GM18498 (cell line): Measurements from ENCODE around the gene GSAP.

ENCODE experiments used
- ATAC-seq: cut with Tn5 transposase; IDR thresholded peaks from one replicate; pipeline ENCODE4 v1.9.1; 2021; ENCODE audit warnings: mild to moderate bottlenecking, moderate library complexity; ENCODE audit not compliant: unreplicated experiment

Gene GSAP

GRCh38 chr7:77409739-77410547 is 6.2 kb downstream of the GSAP start:
- no peak for ATAC-seq

- ATAC-seq = no peak
Observed at GRCh38 chr7:77409005-77409738, 7.0 kb downstream of the GSAP start.

GRCh38 chr7:77407906-77408305 is 8.2 kb downstream of the GSAP start:
- no peak for ATAC-seq

- ATAC-seq = no peak
Observed at GRCh38 chr7:77406421-77406820, 9.7 kb downstream of the GSAP start.

- no peak for ATAC-seq
Observed at GRCh38 chr7:77404641-77405040, 11.5 kb downstream of the GSAP start.

- ATAC-seq = no peak
Observed at GRCh38 chr7:77403957-77404356, 12.2 kb downstream of the GSAP start.

- no peak for ATAC-seq
Observed at GRCh38 chr7:77402818-77403217, 13.3 kb downstream of the GSAP start.

- ATAC-seq = no peak
Observed at GRCh38 chr7:77401002-77401401, 15.1 kb downstream of the GSAP start.

- no peak for ATAC-seq
Observed at GRCh38 chr7:77399816-77400215, 16.3 kb downstream of the GSAP start.

GRCh38 chr7:77396894-77397547 is 19.1 kb downstream of the GSAP start:
- no peak for ATAC-seq

GRCh38 chr7:77395626-77396025 is 20.5 kb downstream of the GSAP start:
- ATAC-seq = no peak

- no peak for ATAC-seq
Observed at GRCh38 chr7:77393954-77394353, 22.2 kb downstream of the GSAP start.

- ATAC-seq = peak; percentile 87
Observed at GRCh38 chr7:77393261-77393660, 22.9 kb downstream of the GSAP start.

GRCh38 chr7:77391230-77391629 is 24.9 kb downstream of the GSAP start:
- ATAC-seq = peak; percentile 52

GRCh38 chr7:77388055-77388641 is 28.0 kb downstream of the GSAP start:
- no peak for ATAC-seq

- ATAC-seq = no peak
Observed at GRCh38 chr7:77386165-77386822, 29.9 kb downstream of the GSAP start.

- ATAC-seq = no peak
Observed at GRCh38 chr7:77383333-77383740, 32.8 kb downstream of the GSAP start.

- ATAC-seq = no peak
Observed at GRCh38 chr7:77382532-77382931, 33.6 kb downstream of the GSAP start.

- no peak for ATAC-seq
Observed at GRCh38 chr7:77378584-77378983, 37.6 kb downstream of the GSAP start.

GRCh38 chr7:77370606-77371005 is 45.5 kb downstream of the GSAP start:
- no peak for ATAC-seq

GRCh38 chr7:77368974-77369373 is 47.2 kb downstream of the GSAP start:
- no peak for ATAC-seq
